Tibial artery (tissue), 4 donors: Measurements from ENCODE around the gene VSIR.

Experiments
- DNase-seq, 2 donors: peaks; one replicate each; pipeline ENCODE4 v3.0.0-alpha.2; 2019
- H3K27ac ChIP-seq, 2 donors: fragments of 200-600 bp; sonication (generic) in 1 of 2; 1 replicate in 1 of 2; 2 replicates in 1 of 2; pipeline ENCODE4 v1.5.1; 2018 to 2019; ENCODE audit warnings: mild to moderate bottlenecking in 1 of 2
- H3K27me3 ChIP-seq, 2 donors: fragments of 200-600 bp; sonication (generic) in 1 of 2; one replicate each; pipeline versions ENCODE4 v1.5.1 to v1.6.0; 2016 to 2019
- H3K36me3 ChIP-seq, 3 donors: fragments of 200-600 bp; sonication (generic) in 2 of 3; one replicate each; pipeline ENCODE4 v1.5.1; 2016 to 2019; ENCODE audit warnings: mild to moderate bottlenecking in 2 of 3
- H3K4me1 ChIP-seq, 4 donors: fragments of 200-600 bp; sonication (generic) in 2 of 4; 1 replicate in 3 of 4; 2 replicates in 1 of 4; pipeline ENCODE4 v1.5.1; 2016 to 2019
- H3K4me3 ChIP-seq, 2 donors: fragments of 200-600 bp; sonication (generic) in 1 of 2; 1 replicate in 1 of 2; 2 replicates in 1 of 2; pipeline ENCODE4 v1.5.1; 2018 to 2019; ENCODE audit warnings: mild to moderate bottlenecking in 2 of 2
- H3K9me3 ChIP-seq, 3 donors: fragments of 200-600 bp; sonication (generic) in 1 of 3; one replicate each; pipeline ENCODE4 v1.5.1; 2016 to 2019
- CTCF ChIP-seq, 2 experiments: fragments of 200-600 bp in 1 of 2; fragments of 450-650 bp in 1 of 2; IDR thresholded peaks; one replicate each; pipeline ENCODE4 v1.5.1; 2017 to 2019; ENCODE audit warnings: antibody characterized with exemption in 2 of 2, mild to moderate bottlenecking in 1 of 2, moderate library complexity in 1 of 2
- intact Hi-C: fragments of 100-400 bp; cut with DNase I; formaldehyde crosslinking; loops from one replicate; pipeline ENCODE4 v1.15.0; 2023; ENCODE audit warnings: low total_unique reads

Gene VSIR

GRCh38 chr10:71707240-71707789, 66.0 kb downstream of the VSIR start:
- TF ChIP-seq CTCF (IDR thresholded peaks at IDR 0.05): no peak
- no peaks in the 10 kb centered on the region for H3K9me3 ChIP-seq
- no peak for DNase-seq
- H3K4me1 ChIP-seq: no peaks in the 10 kb centered on the region
- H3K27ac ChIP-seq: no peak overlapping the region
- no peak overlapping the region for H3K4me3 ChIP-seq
- H3K27me3 ChIP-seq: no peaks in the 10 kb centered on the region
- no peaks in the 10 kb centered on the region for H3K36me3 ChIP-seq
- intact Hi-C loops: loop anchor here (5.0 to 10.0 kb wide), 2 partner anchors 187 to 325 kb away; no protein-coding TSS in a partner anchor

GRCh38 chr10:71706216-71707121, 66.9 kb downstream of the VSIR start:
- intact Hi-C loops: loop anchor here (5.0 to 10.0 kb wide), 2 partner anchors 188 to 324 kb away; no protein-coding TSS in a partner anchor
- Histone ChIP-seq H3K27ac (no peak overlapping the region), H3K36me3 (no peaks in the 10 kb centered on the region), H3K4me1 (no peaks in the 10 kb centered on the region), H3K9me3 (no peaks in the 10 kb centered on the region), H3K4me3 (no peak overlapping the region), H3K27me3 (peaks cover 0 to 4% of the 10 kb centered on the region in 2 donors)
- no peak for TF ChIP-seq CTCF (IDR thresholded peaks at IDR 0.05)
- DNase-seq: no peak

GRCh38 chr10:71705582-71705981, 67.7 kb downstream of the VSIR start:
- TF ChIP-seq CTCF (IDR thresholded peaks at IDR 0.05): no peak
- Histone ChIP-seq H3K36me3 (no peaks in the 10 kb centered on the region), H3K27me3 (peaks cover 0 to 4% of the 10 kb centered on the region in 2 donors), H3K4me1 (no peaks in the 10 kb centered on the region), H3K4me3 (no peak overlapping the region), H3K9me3 (no peaks in the 10 kb centered on the region), H3K27ac (no peak overlapping the region)
- DNase-seq: no peak
- intact Hi-C loops: loop anchor here (5.0 to 10.0 kb wide), 2 partner anchors 189 to 323 kb away; no protein-coding TSS in a partner anchor

GRCh38 chr10:71704816-71705215, 68.5 kb downstream of the VSIR start:
- Histone ChIP-seq H3K4me3 (no peak overlapping the region), H3K27ac (no peak overlapping the region), H3K4me1 (no peaks in the 10 kb centered on the region), H3K36me3 (no peaks in the 10 kb centered on the region), H3K27me3 (peaks cover 0 to 4% of the 10 kb centered on the region in 2 donors), H3K9me3 (no peaks in the 10 kb centered on the region)
- intact Hi-C loops: loop anchor here (5.0 to 10.0 kb wide), 3 partner anchors 107 to 323 kb away; no protein-coding TSS in a partner anchor
- TF ChIP-seq CTCF (IDR thresholded peaks at IDR 0.05): no peak
- DNase-seq: no peak

- H3K4me3 ChIP-seq: no peak overlapping the region
- H3K9me3 ChIP-seq: no peaks in the 10 kb centered on the region
- H3K27me3 ChIP-seq: peaks cover 0 to 4% of the 10 kb centered on the region in 2 donors
- intact Hi-C loops: loop anchor here (5.0 to 10.0 kb wide), 2 partner anchors 109 to 191 kb away; no protein-coding TSS in a partner anchor
- H3K4me1 ChIP-seq: no peaks in the 10 kb centered on the region
- H3K36me3 ChIP-seq: no peaks in the 10 kb centered on the region
- no peak overlapping the region for H3K27ac ChIP-seq
- DNase-seq: no peak
- no peak for TF ChIP-seq CTCF (IDR thresholded peaks at IDR 0.05)
These were observed 69.7 kb downstream of the VSIR start for GRCh38 chr10:71703577-71703976.
